IMR-90 (cell line): Measurements from ENCODE around the gene MRS2. TPM values are rescaled to one million over a fixed set of nuclear protein-coding genes. Genes with fewer than 3 reads are reported as not detected.

ENCODE experiments used
- ATAC-seq: fragments of 200-7000 bp; cut with Tn5 transposase; 2 replicates; pipeline ENCODE4 v1.9.1; 2020; ENCODE audit warnings: low read depth, mild to moderate bottlenecking, moderate library complexity
- BruUV-seq: library from RNA; stranded (reverse); fragments of 400-500 nt; replicated peaks from 2 replicates; lab custom pipeline; 2021; lab: Mats Ljungman, UMichigan
- CTCF ChIA-PET: fragments of 300-600 bp; formaldehyde crosslinking; extraction: SDS; loops from one replicate; lab custom pipeline; 2021; ENCODE audit warnings: antibody characterized with exemption; lab: Yijun Ruan, JAX
- POLR2A ChIA-PET: fragments of 300-600 bp; sonication (Branson Sonifier 250); formaldehyde crosslinking; loops from one replicate; lab custom pipeline; 2022; ENCODE audit warnings: antibody characterized with exemption; ENCODE audit not compliant: unreplicated experiment; lab: Charles Lee
- DNase-seq: peaks from one replicate; pipeline ENCODE4 v3.0.0; 2013
- H2AFZ ChIP-seq: replicated peaks from 2 replicates; pipeline ENCODE3; 2013; ENCODE audit warnings: low read length, mild to moderate bottlenecking; ENCODE audit not compliant: poor library complexity
- H2AK5ac ChIP-seq: 2 replicates; pipeline ENCODE4 v1.6.1; 2013; ENCODE audit warnings: low read depth, low read length, inconsistent platforms
- H2AK9ac ChIP-seq: replicated peaks from 2 replicates; pipeline ENCODE3; 2013; ENCODE audit warnings: mild to moderate bottlenecking, low read depth, low read length, moderate library complexity; ENCODE audit not compliant: poor library complexity
- H2BK120ac ChIP-seq: 2 replicates; pipeline ENCODE4 v1.6.1; 2013; ENCODE audit warnings: low read depth, low read length, inconsistent platforms
- H2BK15ac ChIP-seq: 3 replicates; pipeline ENCODE4 v1.6.1; 2013; ENCODE audit warnings: low read depth, low read length, inconsistent platforms
- H2BK20ac ChIP-seq: 2 replicates; pipeline ENCODE4 v1.6.1; 2013; ENCODE audit warnings: low read depth, mild to moderate bottlenecking, inconsistent platforms, low read length, moderate library complexity
- H2BK5ac ChIP-seq: 2 replicates; pipeline ENCODE4 v1.6.1; 2013; ENCODE audit warnings: mild to moderate bottlenecking, low read depth, low read length, inconsistent platforms; ENCODE audit not compliant: poor library complexity, severe bottlenecking
- H3K14ac ChIP-seq: replicated peaks from 2 replicates; pipeline ENCODE4 v1.6.1; 2013; ENCODE audit warnings: low read depth, low read length, inconsistent platforms
- H3K18ac ChIP-seq: 2 replicates; pipeline ENCODE4 v1.6.1; 2013; ENCODE audit warnings: low read depth, low read length, control low read depth
- H3K23ac ChIP-seq: 2 replicates; pipeline ENCODE4 v1.6.1; 2013; ENCODE audit warnings: low read depth, low read length, inconsistent platforms
- H3K27ac ChIP-seq: 2 replicates; pipeline ENCODE4 v1.5.1; 2013; ENCODE audit warnings: mild to moderate bottlenecking, control low read depth, low read length; ENCODE audit not compliant: insufficient read depth
- H3K27me3 ChIP-seq: 2 replicates; pipeline ENCODE4 v1.6.1; 2013; ENCODE audit warnings: low read length; ENCODE audit not compliant: control insufficient read depth, insufficient read depth
- H3K36me3 ChIP-seq: 2 replicates; pipeline ENCODE4 v1.6.1; 2013; ENCODE audit warnings: low read length, mixed read lengths; ENCODE audit not compliant: control insufficient read depth, insufficient read depth
- H3K4ac ChIP-seq: 2 replicates; pipeline ENCODE4 v1.6.1; 2013; ENCODE audit warnings: low read depth, low read length, inconsistent platforms
- H3K4me1 ChIP-seq: 2 replicates; pipeline ENCODE4 v1.6.1; 2013; ENCODE audit warnings: low read length, mixed read lengths; ENCODE audit not compliant: control insufficient read depth, insufficient read depth
- H3K4me2 ChIP-seq: 2 replicates; pipeline ENCODE4 v1.6.1; 2013; ENCODE audit warnings: low read depth, mild to moderate bottlenecking, control low read depth, low read length, moderate library complexity
- H3K4me3 ChIP-seq: 2 replicates; pipeline ENCODE4 v1.5.1; 2013; ENCODE audit warnings: low read depth, mild to moderate bottlenecking, control low read depth, low read length, moderate library complexity; ENCODE audit not compliant: insufficient read depth
- H3K56ac ChIP-seq: 2 replicates; pipeline ENCODE4 v1.6.1; 2013; ENCODE audit warnings: low read length, inconsistent platforms; ENCODE audit not compliant: insufficient read depth; ENCODE audit errors: extremely low read depth
- H3K79me1 ChIP-seq, 2 experiments: 2 replicates each; pipeline ENCODE4 v1.6.1; 2013; ENCODE audit warnings: low read length in 2 of 2, inconsistent platforms in 1 of 2, low read depth in 1 of 2
- H3K9ac ChIP-seq: 2 replicates; pipeline ENCODE4 v1.6.1; 2013; ENCODE audit warnings: low read depth, low read length, control low read depth
- H3K9me1 ChIP-seq: 2 replicates; pipeline ENCODE4 v1.6.1; 2013; ENCODE audit warnings: low read length, inconsistent platforms; ENCODE audit not compliant: insufficient read depth
- H3K9me3 ChIP-seq: 2 replicates; pipeline ENCODE4 v1.6.1; 2013; ENCODE audit warnings: low read length; ENCODE audit not compliant: control insufficient read depth, insufficient read depth
- H4K20me1 ChIP-seq: 2 replicates; pipeline ENCODE4 v1.6.1; 2013; ENCODE audit warnings: low read length, inconsistent platforms; ENCODE audit not compliant: insufficient read depth
- H4K5ac ChIP-seq: 2 replicates; pipeline ENCODE4 v1.6.1; 2013; ENCODE audit warnings: mild to moderate bottlenecking, low read depth, low read length, control low read depth
- H4K8ac ChIP-seq, 2 experiments: 2 replicates each; pipeline ENCODE4 v1.6.1; 2013; ENCODE audit warnings: low read depth in 2 of 2, low read length in 2 of 2, control low read depth in 1 of 2, inconsistent platforms in 1 of 2
- H4K91ac ChIP-seq: 2 replicates; pipeline ENCODE4 v1.6.1; 2013; ENCODE audit warnings: low read depth, low read length, inconsistent platforms; ENCODE audit not compliant: insufficient read depth
- CEBPB ChIP-seq: IDR thresholded peaks from 2 replicates; pipeline ENCODE4 v1.6.1; 2012; ENCODE audit warnings: low read depth, low read length, improper control_type of control experiment
- MAFK ChIP-seq: IDR thresholded peaks from 2 replicates; pipeline ENCODE4 v1.6.1; 2012; ENCODE audit warnings: low read depth, low read length, improper control_type of control experiment
- MXI1 ChIP-seq: IDR thresholded peaks from 2 replicates; pipeline ENCODE4 v1.6.1; 2012; ENCODE audit warnings: low read depth, mild to moderate bottlenecking, low read length, moderate library complexity, borderline replicate concordance
- RAD21 ChIP-seq: IDR thresholded peaks from 2 replicates; pipeline ENCODE4 v1.6.1; 2012; ENCODE audit warnings: low read length, improper control_type of control experiment
- RCOR1 ChIP-seq: IDR thresholded peaks from 2 replicates; pipeline ENCODE4 v1.6.1; 2012; ENCODE audit warnings: mild to moderate bottlenecking, low read length, improper control_type of control experiment; ENCODE audit not compliant: insufficient replicate concordance
- WGBS, 2 experiments: methylation state at CpG; one replicate each; pipeline versions ENCODE4 v1.1.5 to v1.1.7; 2013; ENCODE audit warnings: missing lambda C conversion rate in 2 of 2; ENCODE audit not compliant: insufficient read length in 1 of 2; ENCODE audit errors: extremely low coverage in 2 of 2; 5-methylcytosine and 5-hydroxymethylcytosine counted together
- dilution Hi-C: fragments of 300-500 bp; cut with HindIII; formaldehyde crosslinking; loops from one replicate; pipeline ENCODE4 v1.14.3; 2018; ENCODE audit warnings: low sequenced_read_pairs; ENCODE audit not compliant: unreplicated experiment
- in situ Hi-C: fragments of 300-500 bp; cut with MboI; formaldehyde crosslinking; loops from 3 replicates; pipeline ENCODE4 v1.14.3; 2019; ENCODE audit warnings: low sequenced_read_pairs, inconsistent platforms, mixed read lengths
- intact Hi-C: fragments of 100-400 bp; cut with micrococcal nuclease; formaldehyde crosslinking; loops from 2 replicates; pipeline ENCODE4 v1.10.0; 2022
- polyA plus RNA-seq, 3 experiments: library from polyadenylated mRNA; depleted of rRNA; stranded (reverse); fragments of >200 nt; gene quantifications; 2 replicates each; pipeline ENCODE4 v1.2.3, GENCODE V29; 2012; ENCODE audit warnings: low replicate concordance in 1 of 3
- total RNA-seq: library from RNA; depleted of rRNA; stranded (reverse); fragments of >200 nt; gene quantifications from 2 replicates; pipeline ENCODE4 v1.2.3, GENCODE V29; 2012

The MRS2 gene
- total and polyA plus RNA-seq, 2 of the 4 experiments (the other 2 are of a cell fraction) = 8.8 to 11.1 TPM

DNA sequence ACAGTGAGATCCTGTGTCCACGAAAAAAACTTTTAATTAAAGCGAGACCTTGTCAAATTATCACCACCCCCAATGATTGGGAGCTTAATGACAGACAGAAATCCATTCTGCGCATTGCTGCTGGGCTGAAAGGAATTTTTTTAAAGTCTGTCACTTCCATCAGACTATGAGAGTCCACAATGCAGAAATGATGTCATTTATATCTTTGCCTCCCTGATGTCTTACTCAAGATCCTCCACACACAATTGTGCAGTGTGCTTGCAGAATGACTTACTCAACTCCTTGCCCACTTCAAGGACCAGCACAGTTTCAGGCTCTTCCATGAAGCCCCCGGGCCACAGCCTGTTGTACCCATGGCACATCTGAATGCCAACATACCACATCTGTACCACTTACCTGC, 45.7 kb downstream of the MRS2 start:
- 38% methylated on average over 1 of the region's 4 CpGs; no CpG with 5 or more reads in 1 of the 2 experiments for whole genome bisulfite sequencing, 2 experiments
- no peak for ATAC-seq
- H2AK5ac ChIP-seq = no peak overlapping the region
- H3K4me2 ChIP-seq = no peak overlapping the region
- H2BK20ac ChIP-seq = no peak overlapping the region
- H3K23ac ChIP-seq = no peak overlapping the region
- intact Hi-C loops = no loop called here
- no peak overlapping the region for H3K4ac ChIP-seq
- no peak overlapping the region for H2BK15ac ChIP-seq
- in situ Hi-C loops = no loop called here
- no peaks in the 10 kb centered on the region for H3K9me3 ChIP-seq
- no peaks in the 10 kb centered on the region for H3K4me1 ChIP-seq
- no peak overlapping the region for H2AK9ac ChIP-seq
- H4K5ac ChIP-seq = no peak overlapping the region
- H3K14ac ChIP-seq = no peak overlapping the region
- no peaks in the 10 kb centered on the region for H3K79me1 ChIP-seq
- H3K9me1 ChIP-seq = no peaks in the 10 kb centered on the region
- no peak overlapping the region for H3K4me3 ChIP-seq
- no peak overlapping the region for H3K9ac ChIP-seq
- H3K56ac ChIP-seq = no peak overlapping the region
- no peak for TF ChIP-seq CEBPB
- TF ChIP-seq RAD21 = no peak
- no peak for TF ChIP-seq MAFK
- TF ChIP-seq MXI1 = no peak
- TF ChIP-seq RCOR1 = no peak
- no peak overlapping the region for H2BK120ac ChIP-seq
- peaks cover 3% of the 10 kb centered on the region for H3K27me3 ChIP-seq
- H4K8ac ChIP-seq = no peak overlapping the region
- no peak overlapping the region for H2BK5ac ChIP-seq
- no peaks in the 10 kb centered on the region for H3K36me3 ChIP-seq
- H3K18ac ChIP-seq = no peak overlapping the region
- no peak overlapping the region for H4K91ac ChIP-seq
- H2AFZ ChIP-seq = no peak overlapping the region
- no peak for DNase-seq
- dilution Hi-C loops = no loop called here
- no peaks in the 10 kb centered on the region for H4K20me1 ChIP-seq
- no TSS peak for BruUV-seq
- no peak overlapping the region for H3K27ac ChIP-seq
- ChIA-PET CTCF (no interaction called here), POLR2A (no interaction called here)
